HCEC 1CT (cell line): ENCODE results near the gene ADCY2.
"Not testable (repeated sequence)": the region's sequence is repeated elsewhere in the genome, so short reads cannot be mapped to it uniquely, and the experiment has no call there.

ENCODE experiments used
- DNase-seq: peaks from one replicate; pipeline ENCODE4 v3.0.0-alpha.2; 2017

Gene ADCY2

DNA sequence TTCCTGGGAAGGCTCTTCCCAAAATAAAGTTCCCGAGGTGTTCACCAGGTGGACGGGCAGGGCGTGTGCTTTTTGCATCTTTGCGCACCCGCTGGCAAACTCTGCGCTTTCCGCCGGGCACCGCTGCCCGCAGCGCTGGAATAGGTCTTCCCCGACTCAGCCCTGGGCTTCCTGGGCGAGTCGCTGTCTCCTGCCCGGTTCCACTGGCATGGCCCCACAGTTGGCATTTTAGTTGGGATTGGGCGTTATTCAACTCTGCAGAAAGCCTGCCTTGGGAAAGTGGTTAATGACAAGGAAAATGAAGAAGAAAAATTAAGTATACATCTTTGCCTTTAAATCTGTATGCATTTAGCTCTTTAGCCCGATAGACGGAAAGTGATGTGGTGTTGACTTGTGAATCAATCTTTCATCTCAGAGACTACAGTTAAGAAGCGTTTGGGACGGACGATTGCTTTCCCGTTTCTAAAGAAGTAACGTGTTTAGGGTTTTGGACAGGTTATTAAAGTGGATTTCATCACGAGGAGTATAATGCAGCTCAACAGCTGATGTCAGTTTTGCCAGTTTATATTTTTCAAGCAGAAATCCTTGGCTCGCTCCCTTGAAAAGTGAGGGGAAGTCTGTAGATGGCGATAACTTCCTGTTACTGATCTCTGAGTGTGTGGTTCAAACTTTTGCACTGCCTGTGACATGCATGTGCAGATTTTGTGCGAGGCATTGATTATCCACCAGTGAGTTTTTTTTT, 946 bp downstream of the ADCY2 start:
- DNase-seq: no peak

DNA sequence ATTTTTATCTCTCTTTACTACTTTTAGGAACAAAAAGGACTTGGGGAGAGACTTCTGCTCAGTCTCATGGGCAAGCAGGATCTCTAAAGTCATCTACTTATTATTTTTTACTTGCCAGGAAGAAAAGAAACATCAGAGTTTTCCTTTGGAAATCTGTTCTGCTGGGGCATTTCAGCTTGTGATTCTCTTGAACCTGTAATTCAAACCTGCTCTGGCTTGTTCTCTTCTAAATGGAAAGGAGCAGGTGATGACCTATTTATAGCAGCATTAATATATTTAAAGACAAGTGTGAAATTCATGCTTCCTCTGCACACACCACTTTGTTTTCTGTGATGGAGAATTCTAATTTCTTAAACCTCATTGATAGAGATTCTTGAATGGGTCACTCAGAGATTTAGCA, 2.0 kb downstream of the ADCY2 start:
- no peak for DNase-seq

DNA sequence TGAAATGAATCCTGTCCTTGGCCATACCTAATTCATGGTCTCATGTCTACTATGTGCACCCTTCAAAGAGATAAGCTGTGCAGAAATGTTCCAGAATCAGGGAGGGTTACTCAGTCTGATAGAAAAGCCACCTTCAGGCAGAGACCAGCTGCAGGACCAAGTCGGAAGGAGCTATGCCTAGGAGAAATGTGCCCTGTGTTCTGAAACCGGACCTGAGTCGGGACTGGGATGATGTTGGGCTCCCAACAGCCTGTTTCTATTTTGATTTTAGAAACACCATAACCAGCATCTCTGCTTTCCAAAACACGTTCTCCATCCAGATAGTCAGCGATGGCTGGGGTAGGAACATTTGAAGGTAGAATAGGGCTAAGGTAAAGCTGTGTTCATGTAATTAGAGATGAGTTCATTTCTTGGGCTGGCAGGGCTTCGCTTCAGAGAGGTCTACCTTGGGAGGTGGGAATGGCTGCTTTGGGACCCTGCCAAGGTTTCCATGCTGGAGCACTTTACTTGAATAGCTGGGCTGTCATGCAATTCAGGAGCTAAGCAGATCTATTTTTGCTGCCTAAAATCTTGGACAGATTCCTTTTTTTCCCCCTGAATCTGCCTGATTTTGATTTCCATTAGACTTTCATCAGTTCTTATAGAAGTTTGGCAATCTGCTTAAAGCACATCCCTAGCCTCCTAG, 2.8 kb downstream of the ADCY2 start:
- DNase-seq: no peak

DNA sequence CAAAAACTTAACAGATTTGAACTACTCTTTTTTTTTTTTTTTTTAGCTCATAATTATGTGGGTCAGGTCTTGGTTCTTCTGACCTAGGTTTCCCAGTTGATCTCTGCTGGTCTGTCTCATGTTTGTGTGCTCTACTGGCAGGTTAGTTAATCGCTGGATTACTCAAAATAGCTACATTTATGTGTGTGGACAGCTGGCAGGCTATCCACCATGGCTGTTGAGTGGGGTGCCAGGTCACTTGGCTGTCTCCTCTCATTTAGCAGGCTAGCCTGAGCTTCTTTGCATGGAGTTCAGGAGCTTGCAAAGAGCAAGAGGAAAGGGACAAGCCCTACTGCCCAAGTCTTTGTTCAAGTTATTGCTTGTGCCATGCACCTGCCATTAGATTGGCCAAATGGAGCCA, 9.3 kb downstream of the ADCY2 start:
- no peak for DNase-seq

DNA sequence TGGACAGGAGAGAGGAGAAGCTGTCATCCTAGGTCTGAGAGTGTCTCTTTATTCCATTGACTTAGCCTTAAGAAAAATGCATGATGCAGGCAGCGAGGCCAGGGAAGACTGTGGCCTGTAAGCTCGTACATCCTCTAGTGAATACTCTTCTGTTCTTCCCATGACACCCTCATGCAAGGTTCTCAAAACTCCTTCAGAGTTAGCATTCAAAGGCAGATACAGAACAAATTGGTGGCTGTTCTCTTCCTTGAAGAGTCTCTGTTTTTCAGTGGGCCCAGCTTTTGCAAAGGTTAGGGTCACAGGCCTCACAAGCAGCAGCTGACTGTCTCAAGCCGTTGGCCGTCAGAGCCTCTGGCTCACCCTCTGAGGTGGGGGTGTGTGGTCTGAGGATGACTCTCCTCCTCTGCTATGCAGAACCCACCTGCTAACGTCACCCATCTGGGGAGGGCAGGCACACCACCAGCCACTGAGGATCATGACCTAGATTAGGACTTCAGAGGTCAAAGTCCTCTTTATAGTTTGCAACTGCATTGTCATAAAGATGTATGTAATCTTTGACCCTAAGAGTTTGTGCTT, 15.1 kb downstream of the ADCY2 start:
- no peak for DNase-seq

DNA sequence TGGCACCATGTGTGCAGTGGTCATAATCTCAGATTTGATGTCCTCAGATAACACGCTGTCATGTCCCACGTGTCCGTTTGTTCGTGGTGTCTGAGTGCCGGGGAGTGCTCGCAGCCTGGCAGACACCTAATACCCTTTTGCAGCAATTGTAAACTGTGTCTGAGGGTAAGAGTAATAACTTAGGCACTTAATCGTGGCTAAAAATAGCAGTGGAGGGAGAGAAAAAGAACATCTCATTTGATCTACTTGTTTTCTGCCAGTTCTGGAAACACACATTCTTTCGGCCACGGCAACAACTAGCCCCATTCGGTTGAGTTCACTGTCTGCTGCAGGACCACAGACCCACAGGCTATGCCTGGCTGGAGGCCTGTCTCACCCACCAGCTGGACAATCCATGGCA, 16.5 kb downstream of the ADCY2 start:
- DNase-seq: no peak

DNA sequence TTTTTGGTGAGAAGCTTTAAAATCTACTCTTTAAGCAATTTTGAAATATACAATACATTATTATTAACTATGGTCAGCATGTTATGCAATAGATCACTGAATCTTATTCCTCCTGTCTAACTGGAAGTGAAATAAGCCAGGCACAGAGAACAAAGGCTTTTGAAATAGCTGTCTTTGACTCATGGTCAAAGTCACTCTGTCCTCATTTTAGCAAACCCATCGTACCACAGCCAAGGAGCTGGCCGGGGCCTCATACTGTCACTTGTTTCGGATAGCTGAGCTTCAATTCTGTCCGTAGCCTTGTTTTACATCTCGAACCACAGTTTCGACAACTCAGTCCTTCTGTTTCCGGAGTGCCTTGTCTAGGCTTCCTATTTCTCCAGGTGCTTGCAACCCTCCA, 19.2 kb downstream of the ADCY2 start:
- no peak for DNase-seq

DNA sequence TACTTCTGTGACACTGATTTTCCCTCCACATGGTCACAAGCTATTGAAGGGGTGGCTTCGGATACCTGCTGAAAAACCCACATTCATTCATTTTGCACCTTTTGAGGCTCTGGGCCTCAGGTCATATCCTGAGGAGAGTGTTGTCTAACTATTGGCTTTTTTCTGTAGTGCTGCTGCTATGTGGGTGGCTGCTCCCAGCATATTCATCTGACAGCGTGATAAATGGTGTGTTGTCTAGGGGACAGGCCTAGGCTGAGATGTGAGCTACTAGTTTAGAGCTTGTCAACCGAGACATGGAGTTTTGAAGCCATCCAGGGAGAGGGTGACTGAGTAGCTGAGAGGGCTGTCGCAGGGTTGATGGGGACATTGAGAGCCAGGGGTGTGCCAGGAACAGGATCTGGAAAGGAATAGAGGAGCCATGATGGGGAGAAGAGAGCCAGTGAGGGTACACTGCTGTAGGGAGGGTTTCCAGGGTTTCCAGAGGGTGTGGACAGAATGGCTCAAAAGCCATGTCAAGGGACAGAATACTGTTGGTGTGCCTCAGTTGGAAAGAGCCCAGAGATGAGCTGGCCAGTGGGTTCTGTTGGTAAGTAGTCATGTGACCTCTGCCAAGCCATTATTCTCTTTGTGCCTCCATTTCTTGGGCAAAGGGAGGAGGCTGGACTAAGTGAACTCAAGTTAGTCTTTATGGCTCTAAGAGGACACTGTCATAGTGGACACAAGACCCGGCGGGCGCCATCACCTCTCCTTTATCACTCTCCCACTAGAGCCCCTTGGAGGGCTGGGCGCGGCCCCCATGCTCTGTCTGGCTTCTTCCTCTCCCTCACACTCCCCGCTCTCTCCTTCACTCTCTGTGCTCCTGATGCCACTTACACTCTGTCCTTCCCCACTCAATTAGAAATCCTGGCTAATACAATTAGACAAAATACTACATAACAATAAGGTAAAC, 19.9 kb downstream of the ADCY2 start:
- DNase-seq: no peak

DNA sequence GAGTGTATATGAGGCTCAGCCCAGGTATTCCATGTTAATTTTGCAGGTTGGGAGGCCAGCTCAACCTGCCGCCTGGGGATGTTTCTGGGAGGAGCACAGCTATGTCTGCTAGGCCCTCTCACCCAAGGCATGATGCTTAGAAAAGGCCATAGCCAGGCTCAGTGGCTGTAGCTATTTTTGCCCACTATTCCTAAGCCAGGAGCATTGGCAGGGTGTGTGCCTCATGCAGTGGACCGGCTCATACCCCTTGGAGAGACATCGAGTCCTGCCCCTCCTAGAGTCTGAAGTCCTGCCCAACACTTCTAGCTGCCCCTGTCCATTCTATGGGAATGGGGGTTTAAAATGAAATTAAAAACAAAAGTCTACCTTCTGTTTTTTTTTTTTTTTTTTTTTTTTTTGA, 22.3 kb downstream of the ADCY2 start:
- DNase-seq: no peak

DNA sequence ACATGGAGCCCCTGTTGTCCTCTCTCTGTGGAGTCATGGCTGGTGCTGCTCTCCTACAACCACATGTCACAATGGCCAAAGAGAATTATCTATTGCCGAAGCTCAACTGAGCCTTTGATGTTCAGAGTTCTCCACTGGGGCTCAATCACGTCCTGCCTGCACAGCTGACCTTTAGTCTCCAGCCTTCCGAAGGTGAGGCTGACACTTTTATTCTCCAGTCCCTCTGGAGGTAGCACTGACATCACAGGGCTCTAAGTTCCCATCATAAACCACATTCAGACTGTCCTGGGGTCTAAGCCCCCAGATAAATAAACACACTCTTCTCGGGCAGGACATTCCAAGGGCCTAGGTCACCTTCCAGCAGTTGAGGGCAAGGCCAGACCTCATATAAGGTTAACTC, 23.4 kb downstream of the ADCY2 start:
- no peak for DNase-seq

DNA sequence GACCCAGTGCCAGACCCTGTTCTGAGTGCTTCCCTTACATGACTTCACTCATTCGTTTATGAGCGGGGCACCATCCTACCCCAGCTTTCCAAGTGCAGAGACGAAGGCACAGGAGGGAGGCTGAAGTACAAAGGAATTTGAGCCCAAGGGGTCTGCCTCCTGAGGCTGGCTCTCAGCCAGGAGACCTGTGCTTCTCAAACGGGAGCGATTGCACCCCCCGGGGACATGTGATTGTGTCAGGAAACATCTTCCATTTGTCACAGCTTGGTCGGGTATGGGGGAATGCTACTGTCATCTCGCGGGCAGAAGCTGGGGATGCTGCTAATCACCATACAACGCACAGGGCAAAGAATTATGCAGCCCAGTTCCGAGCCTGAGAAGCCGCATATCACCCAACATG, 23.9 kb downstream of the ADCY2 start:
- no peak for DNase-seq

DNA sequence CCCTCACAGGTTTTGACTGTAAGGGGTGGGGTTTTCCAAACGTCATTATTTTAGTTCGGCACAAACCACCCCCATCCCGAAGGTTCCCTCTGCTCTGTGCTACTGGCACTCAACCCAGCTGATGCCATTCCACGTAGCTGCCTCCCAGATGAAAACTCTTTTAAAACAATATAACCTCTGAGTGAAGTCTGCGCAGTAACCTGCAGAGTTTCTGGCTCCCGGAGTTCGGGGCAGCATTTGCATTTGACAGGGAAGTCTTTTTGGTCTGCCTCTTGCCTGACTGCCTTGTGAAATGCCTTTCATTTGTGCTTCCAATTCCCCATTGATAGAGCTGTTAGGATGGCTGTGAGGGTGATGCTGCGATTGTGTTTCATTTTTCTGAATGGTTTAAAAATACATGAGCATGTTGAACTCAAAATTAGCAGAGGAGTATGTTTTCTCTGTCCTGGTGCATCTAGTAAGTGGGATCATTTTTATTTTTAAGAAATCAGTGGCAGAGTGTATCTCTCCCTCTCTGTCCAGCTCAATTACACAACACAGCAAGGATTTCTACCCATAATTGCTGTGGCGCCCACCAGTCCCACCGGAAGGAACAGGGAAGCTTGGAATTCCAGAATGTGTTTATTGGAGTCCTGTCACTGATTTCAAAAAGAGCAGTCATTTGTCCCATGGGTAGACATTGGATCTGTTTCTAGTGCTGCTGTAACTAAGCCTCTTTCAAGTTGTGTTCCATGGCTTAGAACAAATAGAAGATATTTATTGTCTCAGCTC, 24.8 kb downstream of the ADCY2 start:
- no peak for DNase-seq

DNA sequence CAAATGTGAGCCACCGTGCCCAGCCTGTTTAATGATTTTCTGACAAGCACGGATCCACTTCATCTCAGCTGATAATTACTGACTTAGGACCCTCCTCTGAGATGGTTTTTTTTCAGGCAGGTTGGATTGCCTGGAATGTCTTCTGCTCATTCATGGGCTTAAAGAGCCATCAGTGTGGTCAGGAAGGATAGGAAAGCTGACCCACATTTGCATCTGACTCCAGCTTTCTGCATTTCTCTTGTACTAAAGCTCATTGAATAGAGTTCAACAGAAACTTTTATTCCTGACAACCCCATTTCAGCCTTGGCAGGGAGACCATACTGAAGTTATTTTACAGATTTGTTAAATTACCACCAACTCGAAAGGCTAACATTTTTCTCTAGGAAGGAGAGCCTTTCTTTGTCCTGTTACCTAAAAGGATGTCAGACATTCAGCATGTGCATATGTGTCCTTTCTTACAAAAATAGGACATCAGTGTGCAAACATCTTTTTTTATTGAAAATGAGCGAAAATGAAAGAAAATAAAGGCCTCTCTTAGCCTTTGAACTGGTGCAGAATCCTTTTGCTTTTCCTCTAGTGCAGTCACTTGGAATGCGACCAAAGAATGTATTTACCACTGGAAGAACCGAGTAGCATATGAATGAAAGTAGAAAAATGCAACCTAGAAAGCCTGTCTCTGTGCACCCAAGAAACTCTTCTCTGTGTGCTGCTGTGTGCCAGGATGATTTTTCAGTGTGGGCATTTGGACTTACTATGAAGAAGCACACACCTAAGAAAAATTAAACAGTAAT, 26.6 kb downstream of the ADCY2 start:
- no peak for DNase-seq

DNA sequence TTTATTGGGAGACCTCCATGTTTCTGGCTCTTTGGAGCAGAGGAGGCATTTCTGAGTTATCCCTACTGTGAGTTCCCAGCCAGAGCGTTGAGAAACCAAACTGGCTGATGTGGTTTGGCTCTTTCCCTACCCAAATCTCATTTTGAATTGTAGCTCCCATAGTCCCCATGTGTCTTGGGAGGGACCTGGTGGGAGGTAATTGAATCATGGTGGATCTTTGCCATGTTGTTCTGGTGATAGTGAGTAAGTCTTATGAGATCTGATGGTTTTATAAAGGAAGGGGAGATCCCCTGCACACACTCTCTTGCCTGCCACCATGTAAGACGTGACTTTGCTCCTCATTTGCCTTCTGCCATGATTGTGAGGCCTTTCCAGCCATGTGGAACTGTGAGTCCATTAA, 27.3 kb downstream of the ADCY2 start:
- DNase-seq: not testable (repeated sequence)

DNA sequence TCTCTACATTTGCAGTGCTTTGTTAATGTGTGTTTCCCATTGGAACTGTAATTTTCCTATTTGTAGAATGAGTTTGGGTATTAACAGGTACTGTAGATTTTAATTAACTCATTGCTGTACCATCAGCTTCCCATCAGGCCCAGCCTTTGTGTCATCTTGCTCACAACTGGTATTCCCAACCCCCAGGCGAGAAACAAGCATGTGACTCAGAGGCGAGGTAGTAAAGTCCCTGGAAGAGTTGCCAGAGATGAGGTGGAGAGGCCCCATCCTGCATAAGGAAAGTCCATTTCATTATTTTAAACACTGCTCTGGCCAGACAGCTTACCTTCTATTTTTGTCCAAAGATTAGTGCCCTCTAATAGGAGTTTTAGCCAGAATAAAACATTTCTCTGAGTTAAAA, 29.9 kb downstream of the ADCY2 start:
- DNase-seq: no peak

DNA sequence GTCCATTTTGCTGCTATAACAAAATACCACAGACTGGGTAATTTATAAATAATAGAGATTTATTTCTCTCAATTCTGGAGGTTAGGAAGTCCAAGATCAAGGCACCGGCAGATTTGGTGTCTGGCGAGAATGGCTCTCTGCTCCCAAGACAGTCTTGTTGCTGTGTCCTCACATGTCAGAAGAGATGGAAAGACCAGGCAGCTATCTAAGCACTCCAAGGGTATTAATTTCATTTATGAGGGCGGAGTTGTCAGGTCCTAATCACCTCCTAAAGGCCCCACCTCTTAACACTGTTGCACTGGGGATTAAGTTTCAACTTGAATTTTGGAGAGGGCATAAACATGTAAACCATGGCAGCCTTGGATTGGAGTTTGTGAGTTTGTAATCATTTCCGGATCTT, 30.3 kb downstream of the ADCY2 start:
- no peak for DNase-seq

DNA sequence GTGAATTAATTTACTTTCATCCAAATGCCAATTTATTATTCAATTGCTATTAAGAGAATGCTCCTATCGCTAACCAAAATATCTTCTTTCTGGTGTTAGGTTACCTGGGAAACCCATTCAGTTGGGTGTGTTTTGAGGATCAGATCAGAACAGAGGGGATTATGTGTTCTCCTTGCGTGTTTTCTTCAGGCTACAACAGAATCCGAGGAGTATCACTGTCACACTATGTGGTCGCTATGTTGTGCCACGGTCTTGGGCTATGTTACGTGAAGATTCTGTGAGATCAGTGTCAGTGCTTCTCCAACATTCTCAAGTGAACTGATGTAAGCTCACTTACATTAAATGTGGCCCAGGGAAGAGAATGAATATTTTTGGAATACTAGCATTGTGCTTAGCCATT, 39.0 kb downstream of the ADCY2 start:
- no peak for DNase-seq

DNA sequence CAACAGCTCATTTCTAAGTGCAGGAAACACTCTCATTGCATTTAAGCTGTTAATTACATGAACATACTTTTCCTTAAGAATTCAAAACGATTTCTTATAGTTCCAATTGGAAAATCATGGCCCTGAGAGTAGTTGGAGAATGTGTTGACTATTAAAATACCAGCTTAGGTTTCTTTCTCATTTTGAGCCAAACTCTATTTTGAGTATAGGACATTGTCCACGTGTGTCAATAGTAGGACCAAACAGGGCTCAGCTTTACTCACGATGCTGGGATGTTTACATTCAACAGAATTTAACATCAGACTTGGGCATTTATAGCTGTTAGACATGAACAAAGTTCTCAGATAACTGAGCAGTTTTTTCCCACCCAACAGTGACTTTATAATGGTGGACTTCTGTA, 39.6 kb downstream of the ADCY2 start:
- DNase-seq: no peak

DNA sequence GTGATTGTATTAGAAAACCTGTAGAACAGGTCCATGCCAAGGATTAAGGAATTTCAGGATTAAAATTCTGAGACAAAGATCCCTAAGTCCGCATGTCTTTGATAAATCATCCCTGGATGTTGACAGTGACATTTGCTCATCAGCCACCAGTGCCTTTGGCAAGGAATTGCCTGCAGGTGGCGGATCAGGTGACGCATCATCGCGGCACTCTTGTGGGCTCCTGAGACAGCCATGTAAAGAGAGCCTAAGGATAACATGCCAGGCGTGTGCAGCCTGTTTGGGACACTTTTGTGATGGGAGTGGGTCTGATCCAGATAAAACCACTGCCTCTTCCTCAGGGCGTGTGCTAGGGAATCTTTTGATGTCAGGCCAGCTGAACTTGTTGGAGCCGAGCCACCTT, 40.6 kb downstream of the ADCY2 start:
- DNase-seq: no peak

DNA sequence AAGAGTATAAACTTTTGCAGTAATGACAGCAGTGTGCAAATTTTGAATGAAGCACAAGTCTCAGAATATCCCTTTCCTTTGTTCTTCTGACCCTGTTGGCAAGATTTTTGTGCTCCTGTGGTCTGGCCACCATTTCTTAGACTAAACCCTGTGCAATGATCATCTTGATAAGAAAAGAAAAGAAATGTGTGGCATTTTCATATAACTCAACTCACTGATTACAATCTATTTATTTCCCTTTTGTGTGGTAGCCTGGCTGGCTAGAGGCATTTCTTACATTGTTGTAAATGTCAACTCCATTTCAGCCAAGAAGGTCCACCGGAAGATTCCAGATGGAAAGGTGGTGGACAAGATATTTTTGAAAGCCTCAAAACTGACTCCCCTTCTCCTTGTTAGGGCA, 41.9 kb downstream of the ADCY2 start:
- no peak for DNase-seq

DNA sequence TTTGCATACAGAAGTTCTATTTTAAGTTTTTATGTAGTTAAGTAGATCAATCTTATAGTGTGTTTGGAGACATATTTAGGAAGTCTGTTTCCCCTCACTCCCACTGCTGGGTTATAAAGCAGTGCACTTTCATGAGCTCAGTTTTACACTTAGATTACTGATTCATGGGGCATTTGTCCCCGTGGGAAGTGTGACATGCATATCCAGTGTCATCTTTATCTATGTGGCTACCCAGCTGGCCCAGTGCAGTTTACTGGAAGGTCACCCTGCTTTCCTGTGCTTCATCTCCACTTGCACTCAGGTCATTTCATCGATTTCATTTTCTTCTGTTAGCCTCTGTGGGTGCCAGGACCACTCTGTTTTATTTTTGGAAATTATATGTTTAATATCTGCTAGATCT, 49.1 kb downstream of the ADCY2 start:
- DNase-seq: no peak

DNA sequence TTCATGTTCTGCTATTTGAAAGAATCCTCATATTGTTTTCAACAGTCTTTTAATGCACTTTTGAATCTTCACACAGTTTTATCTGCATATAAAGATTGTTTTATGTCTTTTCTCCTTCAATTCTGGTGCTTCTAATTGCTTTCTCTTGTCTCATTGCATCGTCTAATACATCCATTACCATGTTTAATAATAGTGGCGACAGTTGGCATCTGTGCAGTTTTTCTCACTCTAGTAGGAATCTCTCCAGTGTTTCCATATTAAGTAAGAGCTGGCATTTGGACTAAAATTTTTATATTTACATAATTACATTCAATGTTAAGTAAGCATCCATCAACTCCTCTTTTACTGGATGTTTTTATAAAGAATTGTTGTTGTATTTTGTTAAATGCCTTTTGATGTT, 49.9 kb downstream of the ADCY2 start:
- DNase-seq: no peak
